Sciatic nerve (tissue), 2 donors: ENCODE measurements around the gene RB1. TPM values are rescaled to one million over a fixed set of nuclear protein-coding genes. Genes with fewer than 3 reads are reported as not detected.

ENCODE experiments used
- ATAC-seq: fragments of 200-7000 bp; cut with Tn5 transposase; one replicate; pipeline ENCODE4 v1.9.1; 2020; ENCODE audit warnings: mild to moderate bottlenecking, moderate library complexity
- DNase-seq: peaks from one replicate; pipeline ENCODE4 v3.0.0-alpha.2; 2020; ENCODE audit warnings: low spot score
- intact Hi-C: fragments of 100-400 bp; cut with DNase I; formaldehyde crosslinking; loops from one replicate; pipeline ENCODE4 v1.14.2; 2022
- total RNA-seq: library from RNA; stranded (reverse); fragmentation: NEBNext Ultra II Directional; extraction: Animal tissue kit (Norgen Biotek cat#: 25700); gene quantifications from one replicate; pipeline ENCODE4 v1.2.1, GENCODE V29; 2021
- donor health status: DM: no; HTN: no; CAD: no.
- donor health status: DM: no; HTN: no; CAD: no.

Gene RB1
- total RNA-seq, 1 donor from 2014 or later, result 58.5 TPM

- no peak for DNase-seq
- ATAC-seq, result no peak
- intact Hi-C loops, result no loop called here
These were observed 180.0 kb downstream of the RB1 start for GRCh38 chr13:48483575-48483974.

- intact Hi-C loops, result loop anchor here (5.0 kb wide), 1 partner anchor 208 kb away; no protein-coding TSS in a partner anchor
- ATAC-seq, result no peak
- DNase-seq, result no peak
These were observed 181.9 kb downstream of the RB1 start for GRCh38 chr13:48485432-48485831.

- intact Hi-C loops, result loop anchor here (5.0 kb wide), 1 partner anchor 209 kb away; no protein-coding TSS in a partner anchor
- DNase-seq (no peak), ATAC-seq (no peak)
These were observed 182.8 kb downstream of the RB1 start for GRCh38 chr13:48486362-48486761.

GRCh38 chr13:48486836-48487235, 183.3 kb downstream of the RB1 start:
- DNase-seq (no peak), ATAC-seq (no peak)
- intact Hi-C loops, result loop anchor here (5.0 kb wide), 1 partner anchor 210 kb away; no protein-coding TSS in a partner anchor

GRCh38 chr13:48487968-48488367, 184.4 kb downstream of the RB1 start:
- DNase-seq, result no peak
- intact Hi-C loops, result loop anchor here (5.0 kb wide), 1 partner anchor 211 kb away; no protein-coding TSS in a partner anchor
- no peak for ATAC-seq

- DNase-seq, result no peak
- no peak for ATAC-seq
- intact Hi-C loops, result loop anchor here (5.0 kb wide), 1 partner anchor 212 kb away; no protein-coding TSS in a partner anchor
These were observed 185.4 kb downstream of the RB1 start for GRCh38 chr13:48488995-48489394.

GRCh38 chr13:48489666-48490065, 186.1 kb downstream of the RB1 start:
- DNase-seq (no peak), ATAC-seq (no peak)
- intact Hi-C loops, result loop anchor here (5.0 kb wide), 1 partner anchor 212 kb away; no protein-coding TSS in a partner anchor

- intact Hi-C loops, result no loop called here
- no peak for ATAC-seq
- DNase-seq, result no peak
These were observed 186.7 kb downstream of the RB1 start for GRCh38 chr13:48490241-48490640.

GRCh38 chr13:48491423-48492095, 188.0 kb downstream of the RB1 start:
- intact Hi-C loops, result no loop called here
- DNase-seq, result no peak

GRCh38 chr13:48492096-48492440, 188.5 kb downstream of the RB1 start:
- peak; percentile 58 for ATAC-seq

More at GRCh38 chr13:48491423-48492095, 188.0 kb downstream of the RB1 start:
- ATAC-seq, result no peak

GRCh38 chr13:48492470-48493065, 189.0 kb downstream of the RB1 start:
- DNase-seq, result peak; percentile 74
- intact Hi-C loops, result no loop called here
- peak; percentile 90 for ATAC-seq

More at GRCh38 chr13:48492096-48492440, 188.5 kb downstream of the RB1 start:
- no peak for DNase-seq
- intact Hi-C loops, result no loop called here

- intact Hi-C loops, result no loop called here
- ATAC-seq (peak; percentile 20), DNase-seq (no peak)
These were observed 189.7 kb downstream of the RB1 start for GRCh38 chr13:48493066-48493765.

- DNase-seq (no peak), ATAC-seq (no peak)
- intact Hi-C loops, result no loop called here
These were observed 190.3 kb downstream of the RB1 start for GRCh38 chr13:48493851-48494250.

GRCh38 chr13:48494874-48495273, 191.3 kb downstream of the RB1 start:
- ATAC-seq (no peak), DNase-seq (no peak)
- intact Hi-C loops, result no loop called here

GRCh38 chr13:48496271-48497161, 193.0 kb downstream of the RB1 start:
- intact Hi-C loops, result no loop called here

GRCh38 chr13:48497669-48498068, 194.1 kb downstream of the RB1 start:
- intact Hi-C loops, result no loop called here
- ATAC-seq, result no peak
- DNase-seq, result no peak

More at GRCh38 chr13:48496271-48497161, 193.0 kb downstream of the RB1 start:
- ATAC-seq (no peak), DNase-seq (no peak)

- DNase-seq, result no peak
- intact Hi-C loops, result no loop called here
- ATAC-seq, result peak; percentile 68
These were observed 197.2 kb downstream of the RB1 start for GRCh38 chr13:48500652-48501197.

- ATAC-seq (no peak), DNase-seq (no peak)
- intact Hi-C loops, result no loop called here
These were observed 198.2 kb downstream of the RB1 start for GRCh38 chr13:48501705-48502104.
